ENCODE measurements around the gene TTLL5. TPM values are rescaled to one million over a fixed set of nuclear protein-coding genes. Genes with fewer than 3 reads are reported as not detected.
"Not testable (repeated sequence)": the region's sequence is repeated elsewhere in the genome, so short reads cannot be mapped to it uniquely, and the experiment has no call there.

TTLL5 gene
- total RNA-seq, 1 experiment from 2014 or later = 15.2 TPM

DNA sequence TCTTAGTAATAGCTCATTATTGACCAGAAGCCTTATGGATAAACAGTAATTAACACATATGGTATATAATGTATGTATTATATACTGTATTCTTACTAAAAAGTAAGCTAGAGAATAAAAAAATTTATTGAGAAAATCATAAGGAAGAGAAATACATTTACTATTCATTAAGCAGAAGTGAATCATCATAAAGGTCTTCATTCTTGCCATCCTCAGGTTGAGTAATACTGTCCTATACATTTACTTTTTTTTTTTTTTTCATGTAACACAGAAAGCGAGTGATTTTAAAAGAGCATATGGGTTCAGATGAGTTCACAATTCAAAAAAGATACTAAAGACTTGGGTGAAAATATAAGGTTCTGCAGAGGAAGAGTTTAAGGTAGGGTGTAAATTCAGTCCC, 168.3 kb downstream of the TTLL5 start:
- no peak for DNase-seq (ENCODE audit: extremely low read depth, low read depth)

DNA sequence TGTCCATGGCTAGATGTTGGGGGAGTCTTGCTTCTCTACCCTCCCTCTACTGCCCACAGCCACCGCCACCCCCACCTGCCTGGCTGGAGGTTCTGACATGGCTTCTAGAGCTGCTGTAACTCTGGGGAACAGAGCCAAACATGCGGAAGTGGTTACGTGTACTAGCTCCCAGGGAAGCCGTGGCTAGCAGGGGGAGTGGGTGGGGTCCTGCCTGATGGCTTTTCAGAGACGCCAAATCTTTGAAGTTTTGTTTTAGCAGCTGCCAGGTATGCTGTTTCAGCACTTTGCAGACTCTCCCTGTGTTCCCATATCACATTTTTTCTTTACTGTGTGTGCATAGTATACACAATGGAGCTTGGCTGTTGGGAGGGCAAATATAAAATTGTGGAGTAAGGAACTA, 170.4 kb downstream of the TTLL5 start:
- no peak for DNase-seq (ENCODE audit: extremely low read depth, low read depth)

DNA sequence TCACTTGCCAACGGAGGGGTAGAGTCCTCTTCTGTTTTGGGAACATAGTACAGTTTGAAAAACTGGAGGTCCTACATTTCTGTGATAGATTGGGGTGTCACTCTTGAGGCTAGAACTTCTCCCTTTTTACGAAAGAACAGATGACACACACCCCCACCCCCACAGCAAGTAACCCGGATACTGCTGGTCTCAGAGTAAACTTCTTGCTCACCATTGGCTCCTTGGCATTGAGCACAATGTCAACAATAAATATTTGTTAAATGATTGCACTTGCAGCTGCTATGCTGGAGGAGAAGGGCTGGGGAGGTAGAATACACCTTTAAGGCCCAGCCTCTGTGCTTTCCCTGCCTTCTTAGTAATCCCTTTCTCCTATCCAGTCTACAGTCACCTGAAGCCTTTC, 170.9 kb downstream of the TTLL5 start:
- DNase-seq (ENCODE audit: extremely low read depth, low read depth) = no peak

DNA sequence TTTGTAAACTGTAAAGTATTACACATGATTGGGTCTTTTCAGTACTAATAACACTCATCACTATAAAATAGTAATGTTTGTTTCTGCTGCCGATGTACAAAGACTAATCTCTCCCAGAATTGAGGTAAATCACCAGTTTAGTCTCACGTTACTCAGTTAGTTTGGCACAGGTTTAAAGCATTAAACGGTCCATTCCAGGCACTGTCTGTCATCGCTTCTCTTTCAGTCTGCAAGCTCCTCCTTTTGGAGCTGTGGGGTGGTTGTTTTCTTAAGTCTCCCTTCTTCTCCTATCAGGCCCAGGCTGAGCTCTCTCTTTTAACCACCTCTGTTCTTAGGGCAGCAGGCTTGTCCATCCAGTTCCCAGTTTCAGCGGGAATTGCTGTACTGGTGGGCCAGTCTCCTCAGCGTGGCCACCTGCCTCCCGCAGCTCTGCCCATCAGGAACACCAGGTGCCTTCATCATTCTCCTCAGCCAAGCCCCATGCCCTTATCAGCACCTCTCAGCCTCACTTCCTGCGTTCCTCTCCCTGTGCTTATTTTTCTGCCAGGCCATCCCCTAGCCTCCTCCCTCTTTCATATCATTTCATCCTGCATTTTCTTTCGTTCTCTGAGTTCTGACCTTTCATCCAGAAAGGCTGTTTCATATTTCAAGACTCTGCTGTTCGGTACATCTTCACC, 171.7 kb downstream of the TTLL5 start:
- DNase-seq (ENCODE audit: extremely low read depth, low read depth) = no peak

DNA sequence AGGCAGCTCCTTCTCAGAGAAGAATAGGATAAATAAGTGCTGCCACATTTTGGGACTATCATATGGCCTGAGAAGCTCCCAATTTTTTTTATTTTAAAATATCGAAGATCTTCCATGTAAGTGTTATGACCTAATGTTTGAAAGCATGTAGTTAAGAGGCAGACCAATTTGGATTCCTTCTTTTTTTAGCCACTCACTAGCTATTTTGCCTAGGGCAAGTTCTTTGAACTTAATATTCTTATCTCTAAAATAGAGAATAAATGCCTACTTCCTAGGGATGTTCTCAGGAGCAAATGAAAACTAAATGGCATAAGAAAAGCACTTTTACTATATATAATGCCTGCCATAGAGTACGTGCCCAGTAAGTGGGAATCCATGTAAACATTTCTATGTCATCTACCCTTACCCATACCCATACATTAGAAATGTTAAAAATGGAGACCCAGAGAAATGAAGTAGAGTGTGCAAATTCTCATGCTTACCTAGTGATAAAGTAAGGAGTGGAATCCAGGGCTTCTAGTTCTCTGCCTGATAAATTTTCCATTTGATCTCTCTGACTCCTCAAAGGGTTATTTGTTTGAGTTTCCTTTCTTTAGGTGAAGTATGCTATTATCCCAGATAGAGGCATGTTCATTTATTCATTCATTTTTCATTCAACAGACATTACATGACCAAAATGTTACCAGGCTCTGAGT, 172.4 kb downstream of the TTLL5 start:
- no peak for DNase-seq (ENCODE audit: extremely low read depth, low read depth)

DNA sequence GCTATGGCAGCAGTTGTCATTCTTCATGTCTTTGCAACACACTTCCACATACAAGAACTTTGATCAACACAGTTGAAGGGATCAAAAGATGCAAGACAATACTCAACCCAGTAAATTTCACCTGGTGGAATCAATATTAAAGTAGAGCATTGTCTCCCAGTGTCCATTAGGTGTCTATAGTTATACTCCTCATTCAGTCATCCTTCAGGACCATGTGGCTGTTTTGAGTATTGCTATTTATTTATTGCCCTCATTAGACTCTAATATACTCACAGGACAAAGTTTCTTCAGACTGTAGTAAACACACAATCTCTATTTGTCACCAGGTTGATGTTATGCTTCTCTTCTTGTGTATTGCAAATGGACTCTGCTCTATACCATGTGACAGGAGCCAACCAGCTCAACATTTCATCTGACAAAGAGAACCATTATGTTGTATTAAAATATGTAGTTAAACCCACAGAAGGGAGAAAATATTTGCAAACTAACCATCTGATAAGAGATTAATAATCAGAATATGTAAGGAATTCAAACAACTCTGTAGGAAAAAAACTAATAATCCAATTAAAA, 174.2 kb downstream of the TTLL5 start:
- no peak for DNase-seq (ENCODE audit: extremely low read depth, low read depth)

DNA sequence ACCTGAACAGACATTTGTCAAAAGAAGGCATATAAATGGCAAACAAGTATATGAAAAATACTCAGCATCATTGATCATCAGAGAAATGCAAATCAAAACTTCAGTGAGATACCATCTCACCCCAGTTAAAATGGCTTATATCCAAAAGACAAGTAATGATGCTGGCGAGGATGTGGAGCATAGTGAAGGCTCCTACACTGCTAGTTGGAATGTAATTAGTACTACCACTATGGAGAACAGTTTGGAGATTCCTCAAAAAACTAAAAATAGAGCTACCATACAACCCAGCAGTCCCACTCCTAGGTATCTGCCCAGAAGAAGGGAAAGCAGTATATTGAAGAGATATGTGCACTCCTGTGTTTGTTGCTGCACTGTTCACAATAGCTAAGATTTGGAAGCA, 174.7 kb downstream of the TTLL5 start:
- no peak for DNase-seq (ENCODE audit: extremely low read depth, low read depth)

DNA sequence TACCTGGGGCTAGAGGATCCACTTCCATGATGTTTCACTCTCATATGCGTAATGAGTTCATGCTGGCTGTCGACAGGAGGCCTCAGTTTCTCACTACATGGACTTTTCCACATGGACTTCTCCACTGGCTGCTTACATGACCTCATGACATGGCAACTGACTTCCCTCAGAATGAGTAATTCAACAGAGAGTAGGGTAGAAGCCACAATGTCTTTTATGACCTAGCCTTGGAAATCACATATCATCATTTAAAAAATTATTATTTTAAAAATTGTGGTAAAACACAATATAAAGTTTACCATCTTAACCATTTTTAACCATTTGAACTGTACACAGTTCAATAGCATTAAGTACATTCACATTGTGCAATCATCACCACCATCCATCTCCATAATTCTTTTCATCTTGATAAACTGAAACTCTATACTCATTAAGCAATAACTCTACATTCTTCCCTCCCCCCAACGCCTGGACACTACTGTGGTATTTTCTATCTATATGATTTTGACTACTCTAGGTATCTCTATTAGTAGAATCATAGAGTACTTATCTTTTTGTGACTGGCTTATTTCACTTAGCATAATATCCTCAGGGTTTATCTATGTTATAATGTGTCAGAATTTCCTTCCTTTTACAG, 176.2 kb downstream of the TTLL5 start:
- DNase-seq (ENCODE audit: extremely low read depth, low read depth) = no peak

DNA sequence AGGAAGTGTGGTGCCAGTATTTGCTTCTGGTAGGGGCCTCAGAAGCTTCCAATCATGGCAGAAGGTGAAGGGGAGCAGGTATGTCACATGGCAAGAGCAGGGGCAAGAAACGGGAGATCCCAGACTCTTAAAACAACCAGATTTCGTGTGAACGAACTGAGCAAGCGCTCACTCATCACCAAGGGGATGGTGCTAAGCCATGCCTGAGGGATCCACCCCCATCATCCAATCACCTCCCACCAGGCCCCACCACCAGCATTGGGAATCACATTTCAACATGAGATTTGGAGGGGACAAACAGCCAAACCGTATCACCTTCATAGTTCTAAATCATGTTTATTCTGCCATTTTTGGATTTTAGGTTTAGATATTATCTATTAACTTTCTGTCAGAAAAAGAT, 179.9 kb downstream of the TTLL5 start:
- DNase-seq (ENCODE audit: extremely low read depth, low read depth) = no peak

DNA sequence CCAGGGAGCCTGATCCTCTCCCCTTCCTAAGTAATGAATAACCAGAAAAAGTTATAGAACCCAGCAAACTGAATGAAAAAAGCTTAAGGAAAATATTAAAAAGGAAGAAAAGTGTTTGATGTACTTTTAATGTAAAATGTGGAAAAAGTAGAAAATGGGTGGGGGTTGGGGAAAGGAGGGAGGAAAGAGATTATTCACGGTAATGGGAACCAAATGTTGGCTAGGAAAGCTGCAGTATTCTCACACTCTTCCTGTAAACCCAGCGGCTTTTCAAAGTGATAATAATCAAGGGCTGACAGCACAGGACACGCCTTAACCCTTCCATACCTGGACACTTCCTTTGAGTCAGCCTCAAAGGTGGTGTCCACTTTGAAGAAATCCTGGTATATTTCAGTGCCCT, 181.5 kb downstream of the TTLL5 start:
- no peak for DNase-seq (ENCODE audit: extremely low read depth, low read depth)

DNA sequence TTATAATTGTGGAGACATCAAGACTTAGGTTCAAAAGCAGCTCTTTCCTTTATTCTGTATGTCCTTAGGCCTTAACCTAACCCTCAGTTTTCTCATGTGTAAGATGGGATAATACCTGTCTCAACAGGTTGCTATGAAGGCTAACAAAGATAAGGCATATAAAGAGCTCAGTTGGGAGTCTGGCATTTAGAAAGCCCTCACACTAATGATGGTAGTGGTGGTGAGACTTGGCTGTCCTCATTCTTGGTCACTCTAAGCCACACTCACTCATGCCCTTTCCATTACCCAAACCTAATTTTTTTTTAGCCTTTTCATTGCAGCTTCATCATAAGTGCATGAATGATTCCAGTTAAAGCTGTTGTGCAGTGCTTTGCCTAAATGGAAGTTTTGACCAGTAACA, 183.4 kb downstream of the TTLL5 start:
- no peak for DNase-seq (ENCODE audit: extremely low read depth, low read depth)

DNA sequence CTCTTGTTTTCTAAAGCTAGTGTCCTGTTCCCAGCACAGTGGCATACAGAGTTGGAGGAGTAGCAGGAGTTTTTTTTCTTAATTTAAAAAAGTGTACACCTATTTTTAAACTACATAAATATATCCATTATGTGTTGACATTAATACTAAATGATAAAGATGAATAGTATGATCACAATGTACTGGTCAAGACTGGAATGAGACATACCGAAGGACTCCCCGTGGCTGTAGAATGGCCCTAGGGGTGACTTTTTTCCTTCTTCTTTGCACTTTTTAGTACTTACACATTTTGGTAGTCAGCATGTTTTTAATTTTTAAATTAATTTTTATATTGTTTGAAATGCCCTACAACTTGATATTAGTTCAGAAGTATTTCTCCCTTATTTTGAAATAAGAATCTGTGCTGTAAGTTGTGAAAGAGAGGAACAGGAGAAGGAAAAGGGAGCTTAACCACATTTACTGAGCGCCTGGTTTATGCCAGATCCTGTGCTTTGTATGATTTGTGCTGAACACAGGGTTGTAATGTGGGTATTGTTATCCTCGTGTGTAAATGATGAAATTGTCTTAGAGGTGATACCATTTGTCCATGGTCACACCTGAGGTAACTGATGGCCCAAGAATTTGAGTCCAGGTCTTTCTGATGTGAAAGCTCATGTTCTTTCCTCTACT, 184.2 kb downstream of the TTLL5 start:
- DNase-seq (ENCODE audit: extremely low read depth, low read depth) = no peak

DNA sequence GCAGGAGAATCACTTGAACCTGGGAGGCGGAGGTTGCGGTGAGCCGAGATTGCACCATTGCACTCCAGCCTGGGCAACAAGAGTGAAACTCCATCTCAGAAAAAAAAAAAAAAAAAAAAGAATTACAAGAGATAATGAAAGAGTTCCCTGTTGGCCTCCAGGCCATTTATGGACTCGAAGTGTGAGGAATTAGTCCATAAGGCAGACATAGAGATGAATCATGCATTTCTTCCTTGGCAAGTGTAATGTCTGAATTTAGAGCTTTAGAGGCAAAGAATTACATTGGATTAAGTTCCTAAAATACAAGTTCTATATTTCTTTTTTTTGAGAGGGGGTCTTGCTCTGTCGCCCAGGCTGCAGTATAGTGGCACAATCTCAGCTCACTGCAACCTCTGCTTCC, 185.6 kb downstream of the TTLL5 start:
- DNase-seq (ENCODE audit: extremely low read depth, low read depth) = not testable (repeated sequence)

DNA sequence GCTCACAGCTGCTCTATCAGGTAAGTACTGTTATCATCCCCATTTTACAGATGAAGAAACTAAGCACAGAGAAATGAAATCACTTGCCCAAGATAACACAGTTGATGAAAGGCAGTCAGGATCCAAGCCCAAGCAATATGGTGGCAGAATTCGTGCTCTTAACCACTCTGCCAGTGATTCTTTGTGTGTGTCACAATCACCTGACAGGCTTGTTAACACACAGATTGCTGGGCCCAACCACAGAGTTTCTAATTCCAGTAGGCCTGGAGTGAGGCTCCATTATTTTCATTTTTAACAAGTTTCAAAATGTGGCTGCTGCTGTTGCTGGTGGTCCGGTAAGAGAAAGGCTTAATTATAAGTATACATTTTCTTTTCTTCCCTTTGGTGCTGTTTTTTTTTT, 186.5 kb downstream of the TTLL5 start:
- no peak for DNase-seq (ENCODE audit: extremely low read depth, low read depth)

DNA sequence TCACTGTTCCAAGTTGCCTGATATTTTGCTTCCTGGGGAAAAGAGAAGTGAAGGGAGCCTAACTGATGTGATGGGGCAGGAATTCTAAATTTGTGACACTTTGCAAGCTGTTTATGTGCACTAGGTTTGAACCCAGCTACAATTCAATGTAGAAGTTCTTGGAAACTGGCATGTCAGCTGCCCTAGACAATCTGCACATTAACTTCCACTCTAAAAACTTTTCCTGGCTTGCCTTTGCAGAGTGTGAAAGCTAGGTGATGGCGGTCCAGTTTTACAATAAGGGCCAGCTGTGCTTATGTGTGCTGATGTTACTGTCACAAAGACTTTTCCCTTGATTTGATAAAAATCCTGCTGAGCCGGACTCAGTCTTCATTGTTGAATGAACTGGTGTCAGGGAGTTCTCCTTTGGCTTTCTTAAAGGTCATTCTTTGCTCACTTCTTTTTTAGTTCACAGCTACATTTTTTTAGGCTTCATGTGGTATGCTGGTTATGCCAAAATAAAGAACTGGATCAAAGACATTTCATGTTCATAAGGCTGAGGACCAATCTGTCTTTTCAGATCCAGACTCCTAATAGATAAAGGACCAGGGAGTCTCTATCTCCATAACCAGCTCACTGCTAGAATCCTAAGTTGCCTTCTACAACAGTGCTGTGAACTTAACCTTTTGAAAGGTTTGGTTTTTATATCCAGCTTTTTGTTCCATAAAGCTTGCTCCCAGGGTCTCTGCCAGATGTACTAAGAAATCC, 187.3 kb downstream of the TTLL5 start:
- DNase-seq (ENCODE audit: extremely low read depth, low read depth) = no peak

DNA sequence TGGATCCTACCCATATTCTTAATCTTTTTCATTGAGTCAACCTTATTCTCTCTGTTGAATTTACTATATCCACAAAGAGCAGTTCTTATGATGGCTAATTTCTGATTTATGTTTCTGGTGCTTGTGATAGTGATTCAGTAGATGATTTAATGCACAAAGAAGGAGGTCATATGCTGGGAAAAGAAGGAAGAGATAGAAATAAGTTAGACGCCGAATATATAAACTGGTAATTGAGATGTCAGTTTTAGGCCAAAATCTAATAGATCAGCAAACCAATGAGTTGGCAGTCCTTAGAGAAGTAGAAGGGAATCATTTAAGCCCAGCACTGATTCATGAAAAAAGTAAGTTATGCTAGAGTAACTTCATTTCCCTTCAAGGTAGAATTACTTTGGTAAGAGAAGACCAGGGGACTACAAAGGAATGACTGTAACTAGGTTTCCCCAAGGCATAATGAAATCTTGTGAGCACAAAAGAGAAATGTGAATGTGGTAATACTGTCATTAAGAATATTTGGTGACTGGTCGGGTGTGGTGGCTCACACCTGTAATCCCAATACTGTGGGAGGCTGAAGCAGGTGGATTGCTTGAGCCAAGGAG, 188.4 kb downstream of the TTLL5 start:
- DNase-seq (ENCODE audit: extremely low read depth, low read depth) = no peak

DNA sequence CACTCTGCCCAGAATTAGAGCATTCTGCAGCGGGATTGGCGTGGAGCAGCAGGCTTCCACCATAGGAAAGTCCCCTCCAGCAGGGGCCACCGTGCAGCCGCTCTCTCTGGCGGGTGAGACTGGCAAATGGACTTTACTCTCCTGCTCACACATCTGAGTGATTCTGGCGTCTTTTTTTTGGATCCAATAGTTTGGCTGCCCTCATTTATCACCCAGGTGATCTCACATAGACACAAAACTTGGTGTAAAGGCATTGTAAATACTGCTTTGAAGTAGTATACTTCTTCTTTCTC, 190.5 kb downstream of the TTLL5 start:
- DNase-seq (ENCODE audit: extremely low read depth, low read depth) = no peak

DNA sequence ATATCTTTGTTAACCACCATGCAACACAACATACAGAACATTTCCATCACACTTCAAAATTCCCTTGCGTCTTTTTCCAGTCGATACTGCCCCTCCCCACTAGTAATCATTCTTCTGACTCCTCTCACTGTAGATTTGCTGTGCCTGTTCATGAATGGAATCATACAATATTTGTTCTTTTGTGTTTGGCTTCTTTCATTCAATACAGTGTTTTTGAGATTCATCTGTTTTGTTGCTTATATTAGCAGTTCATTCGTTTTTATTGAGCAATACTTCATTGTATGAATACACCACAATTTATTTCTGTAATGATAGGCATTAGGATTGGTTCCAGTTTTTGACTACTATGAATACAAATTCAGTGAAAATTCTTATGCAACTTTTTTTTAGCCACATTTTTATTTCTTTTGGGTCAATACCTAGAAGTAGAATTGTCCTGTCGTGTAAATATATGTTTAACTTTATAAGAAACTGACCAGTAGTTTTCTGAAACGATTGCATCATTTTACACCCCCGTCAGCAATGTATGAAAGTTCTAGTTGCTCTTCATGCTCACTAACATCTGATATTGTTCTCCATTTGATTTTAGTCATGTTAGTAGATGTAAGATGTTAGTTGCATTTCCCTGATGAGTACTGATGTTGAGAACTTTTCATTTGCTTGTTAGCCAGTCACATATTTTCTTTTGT, 193.2 kb downstream of the TTLL5 start:
- DNase-seq (ENCODE audit: extremely low read depth, low read depth) = no peak

DNA sequence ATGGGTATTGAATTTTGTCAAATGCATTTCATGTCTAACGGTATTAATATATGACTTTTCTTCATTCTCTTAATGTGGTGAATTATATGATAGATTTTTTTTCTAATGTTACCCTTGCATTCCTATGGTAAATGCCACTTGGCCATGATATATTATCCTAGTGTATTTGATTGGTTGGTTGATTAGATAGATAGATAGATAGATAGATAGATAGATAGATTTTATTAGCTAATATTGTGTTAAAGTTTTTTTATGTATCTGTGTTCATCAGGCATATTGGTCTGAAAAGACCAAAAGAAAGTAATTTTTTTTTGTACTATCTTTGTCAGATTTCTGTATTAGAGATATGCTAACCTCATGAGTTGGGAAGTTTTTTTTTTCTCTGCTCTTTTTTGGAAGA, 196.2 kb downstream of the TTLL5 start:
- no peak for DNase-seq (ENCODE audit: extremely low read depth, low read depth)

DNA sequence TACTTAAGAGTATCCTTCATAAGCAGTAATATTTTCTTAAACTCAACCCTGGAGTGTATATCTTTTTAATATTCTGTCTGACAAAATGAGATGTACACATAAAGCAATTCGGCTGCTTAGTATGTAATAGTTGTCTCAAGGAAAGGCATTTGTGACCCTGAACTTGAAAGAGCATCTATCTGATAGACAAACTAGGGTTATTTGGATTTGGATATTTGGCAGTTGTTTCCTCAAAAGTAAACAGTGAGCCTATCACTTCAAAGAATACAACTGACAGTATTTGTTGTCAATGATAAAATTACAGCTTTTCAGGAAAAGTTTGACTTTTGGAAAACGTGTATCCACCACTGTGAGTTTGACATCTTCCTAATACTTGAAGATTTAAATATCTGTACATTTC, 197.3 kb downstream of the TTLL5 start:
- DNase-seq (ENCODE audit: extremely low read depth, low read depth) = no peak
